Stimulated activated naive CD4-positive, alpha-beta T cell (primary cell): ENCODE measurements around the gene WDSUB1.

Experiments
- DNase-seq, 6 experiments: peaks; one replicate each; lab custom pipeline; 2025; lab: John Stamatoyannopoulos, UW

WDSUB1 gene

DNA sequence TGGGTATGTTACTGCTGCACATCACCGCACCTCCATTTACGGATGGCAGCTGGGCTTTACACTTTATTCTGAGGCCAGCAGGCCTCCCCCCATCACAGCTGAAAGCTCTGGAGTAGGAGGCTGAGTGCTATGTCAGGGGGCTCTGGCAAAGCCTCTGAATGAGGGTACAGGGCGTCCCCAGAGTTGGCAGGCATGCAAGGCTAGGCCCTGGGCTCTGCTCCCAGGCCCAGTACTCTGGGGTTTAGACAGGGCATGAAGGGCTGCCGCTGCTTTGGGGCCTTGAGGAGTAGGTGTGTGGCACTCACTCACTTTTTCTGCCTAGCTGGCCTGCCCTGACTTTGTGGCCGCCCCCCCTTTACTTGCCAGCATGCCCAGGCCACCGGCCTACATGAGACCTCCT, 90.8 kb downstream of the WDSUB1 start:
- no peak for DNase-seq

DNA sequence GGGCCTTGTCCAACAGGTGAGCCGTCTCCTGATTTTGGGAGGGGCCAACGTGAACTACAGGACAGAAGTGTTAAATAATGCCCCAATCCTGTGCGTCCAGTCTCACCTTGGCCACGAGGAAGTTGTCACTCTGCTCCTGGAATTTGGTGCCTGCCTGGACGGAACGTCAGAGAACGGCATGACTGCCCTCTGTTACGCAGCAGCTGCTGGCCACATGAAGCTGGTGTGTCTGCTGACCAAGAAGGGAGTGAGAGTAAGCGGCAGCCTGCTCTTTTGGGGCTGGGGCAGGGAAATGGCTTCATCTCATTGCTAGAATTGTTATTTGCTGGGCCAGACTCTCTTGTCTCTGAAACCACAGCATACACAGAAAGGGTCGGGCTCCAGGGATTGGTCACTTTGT, 92.3 kb downstream of the WDSUB1 start:
- DNase-seq = no peak

DNA sequence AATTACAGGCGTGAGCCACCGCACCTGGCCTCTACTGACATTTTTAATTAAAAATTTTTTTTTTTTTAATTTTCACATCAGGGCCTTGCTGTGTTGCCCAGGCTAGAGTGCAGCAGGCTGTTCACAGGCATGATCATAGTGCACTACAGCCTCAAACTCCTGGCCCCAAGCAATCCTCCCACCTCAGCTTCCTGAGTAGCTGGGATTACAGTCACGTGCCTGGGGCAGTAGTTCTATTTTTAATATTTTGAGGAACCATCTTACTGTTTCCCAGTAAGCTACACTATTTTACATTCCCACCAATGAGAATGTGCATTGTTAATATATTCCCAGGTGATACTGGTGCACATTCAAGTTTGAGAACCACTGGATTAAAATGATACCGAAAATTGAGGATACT, 92.7 kb downstream of the WDSUB1 start:
- DNase-seq = no peak

DNA sequence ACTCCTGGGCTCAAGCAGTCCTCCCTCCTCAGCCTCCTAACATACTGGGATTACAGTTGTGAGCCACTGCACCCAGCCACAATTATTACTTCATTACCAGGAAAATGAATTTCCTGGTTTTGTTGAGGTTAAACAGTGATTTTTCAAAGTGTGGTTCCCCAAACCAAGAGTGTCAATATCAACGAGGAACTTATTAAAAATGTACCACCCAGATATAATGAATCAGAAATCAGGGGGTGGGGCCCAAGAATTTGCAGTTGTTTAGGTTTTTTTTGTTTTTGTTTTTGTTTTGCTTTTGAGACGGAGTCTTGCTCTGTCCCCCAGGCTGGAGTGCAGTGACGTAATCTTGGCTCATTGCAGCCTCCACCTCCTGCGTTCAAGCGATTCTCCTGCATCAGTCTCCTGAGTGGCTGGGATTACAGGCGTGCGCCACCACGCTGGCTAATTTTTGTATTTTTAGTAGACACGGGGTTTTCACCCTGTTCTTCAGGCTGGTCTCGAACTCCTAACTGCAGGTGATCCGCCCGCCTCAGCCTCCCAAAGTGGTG, 94.1 kb downstream of the WDSUB1 start:
- DNase-seq = no peak

DNA sequence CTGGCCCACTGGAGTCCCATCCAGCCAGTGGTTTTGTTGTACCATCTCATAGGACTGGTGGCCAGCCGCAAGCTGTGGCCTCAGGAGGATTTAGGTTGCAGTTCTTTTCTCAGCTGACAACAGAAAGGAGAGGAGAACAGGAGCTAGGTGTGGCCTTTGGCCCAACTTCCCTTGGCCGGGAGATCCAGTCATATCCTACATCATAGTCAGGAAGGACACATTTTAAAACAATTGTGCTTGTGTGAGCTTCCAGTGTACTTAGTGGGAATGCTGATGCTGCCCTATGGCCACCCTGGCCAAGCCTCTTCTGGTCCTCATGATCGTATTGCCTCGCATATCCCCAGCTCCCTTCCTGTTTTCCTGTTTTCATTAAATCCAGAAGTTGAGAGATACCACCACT, 98.1 kb downstream of the WDSUB1 start:
- DNase-seq = no peak

DNA sequence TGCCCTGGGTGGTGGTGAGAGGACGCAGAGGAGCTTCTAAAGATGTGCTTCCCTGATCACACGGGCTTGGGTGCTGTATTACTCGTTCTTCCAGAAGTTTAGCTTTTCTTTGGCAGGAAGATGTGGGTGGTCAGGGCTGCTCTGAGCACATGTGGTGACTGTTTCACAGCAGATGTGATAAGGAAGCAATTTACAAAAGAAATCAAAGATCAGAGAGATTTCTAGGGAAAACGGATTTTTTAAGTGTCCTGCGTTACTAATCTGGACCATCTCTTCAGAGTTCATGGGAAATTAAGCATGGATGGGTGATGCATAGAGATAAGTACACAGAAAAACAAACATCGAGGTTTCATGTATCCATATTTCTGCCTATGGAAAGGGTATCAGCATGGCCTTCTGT, 99.4 kb downstream of the WDSUB1 start:
- no peak for DNase-seq

DNA sequence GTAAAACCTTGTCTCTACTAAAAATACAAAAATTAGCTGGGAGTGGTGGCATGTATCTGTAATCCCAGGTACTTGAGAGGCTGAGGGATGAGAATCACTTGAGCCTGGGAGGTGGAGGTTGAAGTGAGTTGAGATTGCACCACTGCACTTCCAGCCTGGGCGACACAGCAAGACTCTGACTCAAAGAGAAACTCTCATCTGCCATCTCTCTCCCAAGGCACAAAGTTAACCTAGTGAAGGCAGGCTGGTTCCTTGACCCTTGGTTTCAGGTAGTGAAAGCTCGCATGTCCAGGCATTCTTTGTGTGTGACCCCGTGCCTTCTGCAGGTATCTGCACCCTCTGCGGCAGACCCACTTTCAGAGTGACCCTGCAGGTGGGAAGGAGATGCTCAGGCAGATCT, 100.0 kb downstream of the WDSUB1 start:
- no peak for DNase-seq
